HUDEP-2 (cell line): ENCODE data around the gene TMEM132A.

Experiments
- DNase-seq, 76 experiments: peaks; one replicate each; lab custom pipeline; 2025; ENCODE audit not compliant: unreplicated experiment in 76 of 76; lab: John Stamatoyannopoulos, UW

TMEM132A gene

DNA sequence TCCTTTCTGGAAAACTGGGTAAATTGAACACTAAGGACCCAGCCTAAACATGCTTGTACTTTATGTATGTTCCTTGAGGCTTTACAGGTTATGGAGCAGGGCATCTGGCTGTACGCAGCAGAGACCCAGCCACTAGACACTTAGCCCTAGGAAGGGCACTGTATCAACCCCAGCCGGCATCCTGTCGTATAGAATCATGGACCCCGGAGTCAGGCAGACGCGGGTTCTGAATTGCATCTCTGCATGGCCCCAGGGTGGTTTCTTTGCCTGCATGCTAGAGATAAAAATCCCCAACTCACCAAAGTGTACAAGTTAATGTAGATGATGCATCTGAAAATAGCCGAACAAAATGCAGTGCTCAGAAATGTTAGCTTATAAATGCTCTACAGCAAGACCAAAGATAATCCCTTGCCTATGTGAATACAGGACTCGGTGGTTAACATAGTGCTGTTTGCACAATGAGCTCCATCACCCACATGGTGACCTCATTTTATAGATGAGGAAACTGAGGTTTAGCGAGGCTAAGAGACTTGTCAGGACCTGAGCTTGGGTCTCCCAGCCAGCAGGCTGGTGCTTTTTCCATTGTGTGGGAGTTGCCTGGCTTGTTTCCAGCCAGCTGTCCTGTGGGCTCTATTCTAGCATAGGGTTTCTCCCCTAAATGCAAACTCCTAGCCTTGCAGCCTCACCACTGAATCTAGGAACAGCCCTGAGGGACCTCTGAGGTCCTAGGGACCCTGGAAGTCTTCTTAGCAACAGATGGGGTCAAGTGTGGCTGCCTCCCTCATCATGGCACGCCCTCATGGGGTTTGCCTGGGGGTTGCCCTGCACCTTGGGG is 54.5 kb downstream of the TMEM132A start:
- peak in 1 of 76 experiments; percentile 5 for DNase-seq

GRCh38 chr11:60981515-60981914 is 57.3 kb downstream of the TMEM132A start:
- no peak for DNase-seq

DNA sequence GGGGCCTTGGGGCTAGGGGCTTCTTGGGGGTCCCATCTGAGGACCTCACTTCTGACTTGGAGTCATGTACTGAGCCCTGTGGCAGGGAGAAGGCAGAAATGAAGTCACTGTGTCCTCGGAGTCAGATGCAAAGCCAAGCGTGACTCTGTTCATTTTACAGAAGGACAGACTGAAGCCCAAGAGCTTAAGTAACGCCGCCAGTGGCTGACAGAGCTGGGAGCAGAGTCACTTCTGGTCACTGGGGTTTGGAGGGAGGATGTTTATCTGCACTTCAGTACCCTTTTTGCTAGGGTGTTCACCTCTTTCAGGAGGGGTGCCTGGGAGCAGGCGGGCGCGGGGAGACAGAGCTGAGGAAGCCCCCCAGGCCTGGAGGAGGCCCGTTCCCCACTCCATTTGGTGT is 57.9 kb downstream of the TMEM132A start:
- DNase-seq, result no peak

DNA sequence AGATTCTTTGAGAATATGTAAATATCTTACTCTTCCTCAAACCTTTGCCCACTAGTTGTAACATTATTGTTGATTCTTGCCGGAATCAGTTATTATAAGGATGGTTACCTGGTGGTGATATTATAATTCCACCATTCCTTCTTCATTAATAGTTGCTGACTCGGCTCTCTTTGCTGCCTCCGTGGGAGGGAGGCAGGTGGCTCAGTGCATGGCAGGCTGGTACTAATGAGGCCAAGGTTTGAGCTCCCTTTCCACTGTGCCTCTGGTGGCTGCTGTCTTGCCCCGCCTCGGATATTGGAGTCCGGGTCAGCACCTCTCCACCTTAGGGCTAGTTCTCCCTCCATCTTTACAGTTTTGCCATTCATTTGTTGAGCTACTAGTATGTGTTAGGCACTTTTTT is 59.9 kb downstream of the TMEM132A start:
- no peak for DNase-seq

- no peak for DNase-seq
These were observed 60.4 kb downstream of the TMEM132A start for GRCh38 chr11:60984636-60985035.

GRCh38 chr11:60985501-60985900 is 61.2 kb downstream of the TMEM132A start:
- no peak for DNase-seq

- DNase-seq, result peak in 1 of 76 experiments; percentile 28
These were observed 62.0 kb downstream of the TMEM132A start for GRCh38 chr11:60985991-60986915.
